OCI-M1 (cell line): ENCODE results near the gene PRC1.

Experiments used
- DNase-seq: peaks from one replicate; lab custom pipeline; 2025; lab: John Stamatoyannopoulos, UW

Gene PRC1

DNA sequence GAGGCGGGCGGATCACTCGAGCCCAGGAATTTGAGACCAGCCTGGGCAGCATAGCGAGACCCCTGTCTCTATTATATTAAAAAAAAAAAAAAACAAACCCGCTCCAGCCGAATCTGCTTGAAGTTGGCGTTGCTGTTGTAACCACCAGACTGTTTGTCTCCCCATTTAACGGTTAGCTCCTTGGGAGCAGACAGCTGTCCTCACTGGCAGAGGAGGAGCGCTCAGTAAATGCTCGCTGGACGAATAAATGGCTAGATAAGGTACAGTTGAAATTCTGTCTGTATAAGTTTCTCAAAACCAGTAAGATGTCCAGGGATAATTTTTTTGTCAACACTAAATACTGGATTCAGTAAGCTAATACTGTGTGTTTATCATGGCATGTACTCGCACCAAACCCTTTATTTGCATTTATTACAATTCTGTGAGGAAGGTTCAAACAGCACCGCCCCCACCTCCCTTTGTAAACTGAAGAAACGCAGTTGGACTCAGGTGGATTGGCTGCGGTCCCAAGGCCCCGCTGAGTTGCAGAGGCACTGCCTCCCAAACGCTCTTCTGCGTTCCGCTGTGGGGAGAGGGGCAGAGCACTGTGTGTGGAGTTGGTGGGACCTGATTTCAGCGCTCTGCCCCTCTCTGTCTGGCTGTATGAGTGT is 38.6 kb downstream of the PRC1 start:
- DNase-seq: peak; percentile 28

DNA sequence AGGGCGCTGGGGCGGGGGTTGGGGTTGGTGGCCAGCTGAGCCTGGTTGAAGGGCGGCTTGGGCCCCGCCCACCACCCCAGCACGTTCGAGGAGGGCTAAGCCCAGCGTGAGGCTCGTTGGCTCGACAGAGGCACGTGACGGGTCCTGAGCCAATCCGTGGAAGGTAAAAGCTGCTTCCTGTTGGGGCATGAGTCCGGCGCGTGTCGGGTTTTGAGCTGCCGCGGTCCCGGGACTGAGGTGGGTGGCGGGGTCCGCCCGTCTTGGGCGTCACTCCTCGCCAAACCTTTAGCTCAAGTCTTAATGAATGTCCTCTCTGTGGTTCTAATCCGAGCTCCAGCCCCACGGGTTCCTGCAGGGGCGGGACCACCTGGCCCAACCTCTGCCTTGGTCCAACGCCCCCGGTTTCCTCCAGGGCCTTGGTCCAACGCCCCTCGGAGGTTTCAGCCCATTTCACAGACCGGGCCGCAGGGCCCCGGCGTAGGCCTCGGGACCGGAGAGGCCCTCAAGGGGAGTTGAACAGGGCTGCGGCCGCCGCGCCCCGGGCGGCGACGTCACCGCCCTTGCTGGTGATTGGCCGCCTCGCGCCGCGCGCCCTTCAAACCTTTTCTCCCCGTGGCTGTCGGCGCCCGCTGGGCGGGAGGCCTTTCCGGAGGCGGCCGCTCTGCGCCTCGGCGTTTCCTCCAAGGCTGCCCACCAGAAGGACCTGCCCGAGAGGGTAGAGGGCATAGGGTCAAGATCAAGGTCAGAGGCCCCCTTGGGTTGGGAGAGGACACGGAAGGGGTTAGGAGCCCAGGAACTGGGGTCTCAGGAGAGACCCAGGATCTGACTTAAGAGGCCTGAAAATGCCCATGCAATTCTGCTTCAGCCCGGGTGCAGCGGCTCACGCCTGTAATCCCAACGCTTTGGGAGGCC is 39.4 kb downstream of the PRC1 start, which contains the start of gene RCCD1:
Gene RCCD1, plus strand, starts transcription at position 173 of the 912 bp plus-strand sequence. CDS start 1,851 bp downstream, outside the sequence.
- peak; percentile 98 for DNase-seq

DNA sequence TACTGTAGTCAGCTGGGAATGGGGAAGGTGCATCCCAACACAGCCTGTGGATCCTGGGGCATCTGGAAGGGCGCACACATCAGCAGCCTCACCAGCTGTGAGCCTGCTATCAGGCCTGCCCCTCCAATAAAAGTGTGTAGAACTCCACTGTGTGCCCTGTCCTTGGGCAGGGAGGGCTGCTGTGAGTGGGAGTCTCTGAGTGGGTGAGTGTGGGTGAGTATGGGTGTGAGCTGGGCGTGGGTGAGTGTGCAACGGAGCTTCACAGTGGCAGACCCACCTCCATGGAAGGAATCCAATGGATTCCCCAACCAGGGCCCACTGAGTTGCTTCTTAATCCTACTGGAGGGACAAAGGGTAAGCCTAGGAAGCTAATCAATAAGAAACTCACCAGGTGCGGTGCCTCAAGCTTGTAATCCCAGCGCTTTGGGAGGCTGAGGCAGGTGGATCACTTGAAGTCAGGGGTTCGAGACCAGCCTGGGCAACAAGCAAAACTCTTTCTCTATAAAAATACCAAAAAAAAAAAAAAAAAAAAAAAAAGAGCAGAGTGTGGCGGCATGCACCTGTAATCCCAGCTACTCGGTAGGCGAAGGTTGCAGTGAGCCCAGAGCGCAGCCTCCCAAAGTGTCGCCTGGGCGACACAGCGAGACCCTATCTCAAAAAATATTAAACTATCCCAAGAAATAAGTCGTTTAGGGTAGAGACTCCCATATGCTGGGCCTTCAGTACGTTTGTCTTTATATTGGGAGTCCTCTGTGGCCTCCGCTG is 40.2 kb downstream of the PRC1 start:
- no peak for DNase-seq

DNA sequence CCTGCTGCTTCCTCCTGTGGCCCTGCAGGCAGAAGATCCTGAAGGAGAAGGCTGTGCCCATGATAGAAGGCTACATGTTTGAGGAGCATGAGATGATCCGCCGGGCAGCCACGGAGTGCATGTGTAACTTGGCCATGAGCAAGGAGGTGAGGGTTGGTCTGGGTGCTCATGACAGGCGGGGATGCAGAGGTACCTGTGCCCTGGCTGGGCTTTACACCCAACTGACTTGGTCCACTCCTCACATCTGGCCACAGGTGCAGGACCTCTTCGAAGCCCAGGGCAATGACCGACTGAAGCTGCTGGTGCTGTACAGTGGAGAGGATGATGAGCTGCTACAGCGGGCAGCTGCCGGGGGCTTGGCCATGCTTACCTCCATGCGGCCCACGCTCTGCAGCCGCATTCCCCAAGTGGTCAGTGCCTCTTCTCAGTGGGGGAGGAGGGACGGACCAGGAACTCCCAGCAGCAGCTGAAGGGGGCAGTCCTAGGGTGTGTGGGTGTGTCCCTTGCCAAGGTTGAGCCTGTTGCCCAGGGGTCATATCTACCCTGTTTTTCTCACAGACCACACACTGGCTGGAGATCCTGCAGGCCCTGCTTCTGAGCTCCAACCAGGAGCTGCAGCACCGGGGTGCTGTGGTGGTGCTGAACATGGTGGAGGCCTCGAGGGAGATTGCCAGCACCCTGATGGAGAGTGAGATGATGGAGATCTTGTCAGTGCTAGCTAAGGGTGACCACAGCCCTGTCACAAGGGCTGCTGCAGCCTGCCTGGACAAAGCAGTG is 41.2 kb downstream of the PRC1 start:
- no peak for DNase-seq

DNA sequence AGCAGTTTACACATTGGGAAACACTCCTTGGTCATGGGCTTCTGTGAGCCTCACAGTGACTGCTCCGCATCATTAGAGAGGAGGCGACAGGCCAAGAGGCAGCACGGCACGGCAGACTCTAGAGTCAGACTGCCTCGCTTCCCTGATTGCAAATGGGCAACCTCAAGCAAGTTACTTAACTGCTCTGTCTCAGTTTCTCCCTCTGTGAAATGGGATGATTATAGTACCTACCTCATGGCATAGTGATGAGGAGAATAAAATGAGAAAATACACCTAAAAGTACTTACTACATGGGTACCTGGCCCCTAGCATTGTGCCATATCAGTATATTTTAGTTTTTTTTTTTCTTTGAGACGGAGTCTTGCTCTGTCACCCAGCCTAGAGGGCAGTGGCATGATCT is 43.7 kb downstream of the PRC1 start:
- DNase-seq: no peak

DNA sequence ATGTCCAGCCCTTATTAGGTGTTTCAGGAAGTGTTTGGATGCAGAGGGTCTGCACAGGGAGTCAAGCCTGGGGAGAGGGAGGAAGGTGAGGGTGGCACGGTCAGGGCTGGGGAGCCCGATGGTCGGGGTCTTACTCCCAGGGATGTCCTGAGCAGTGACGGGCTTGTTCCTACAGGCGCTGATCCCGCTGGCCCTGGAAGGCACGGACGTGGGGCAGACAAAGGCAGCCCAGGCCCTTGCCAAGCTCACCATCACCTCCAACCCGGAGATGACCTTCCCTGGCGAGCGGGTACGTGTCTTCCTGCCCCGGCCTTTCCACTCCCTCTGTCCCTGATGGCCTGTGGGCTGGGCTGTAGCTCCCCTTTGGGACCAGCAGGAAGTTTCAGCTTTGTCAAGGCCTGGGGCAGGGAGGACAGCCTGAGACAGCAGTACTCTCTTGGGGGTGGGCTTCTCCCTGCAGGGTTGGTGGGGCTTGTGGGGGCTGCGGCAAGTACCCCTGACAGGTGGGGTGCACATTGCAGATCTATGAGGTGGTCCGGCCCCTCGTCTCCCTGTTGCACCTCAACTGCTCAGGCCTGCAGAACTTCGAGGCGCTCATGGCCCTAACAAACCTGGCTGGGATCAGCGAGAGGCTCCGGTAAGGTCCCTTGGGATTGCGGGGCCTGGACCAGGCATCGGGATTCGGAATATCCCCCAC is 44.2 kb downstream of the PRC1 start:
- DNase-seq: no peak

DNA sequence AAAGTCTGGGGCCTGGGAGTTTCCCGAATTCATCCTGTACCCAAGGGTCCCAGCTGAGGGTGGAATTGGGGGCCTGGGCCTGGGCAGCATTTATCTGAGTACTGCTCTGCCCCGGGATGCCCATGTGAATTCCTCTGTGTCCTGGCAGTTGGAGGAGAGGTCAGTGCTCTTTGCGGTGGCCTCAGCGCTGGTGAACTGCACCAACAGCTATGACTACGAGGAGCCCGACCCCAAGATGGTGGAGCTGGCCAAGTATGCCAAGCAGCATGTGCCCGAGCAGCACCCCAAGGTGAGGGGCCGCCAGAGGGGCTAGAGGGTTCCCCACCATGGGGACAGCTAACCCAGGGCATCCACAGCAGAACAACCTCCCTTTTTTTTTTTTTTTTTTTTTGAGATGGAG is 45.8 kb downstream of the PRC1 start:
- DNase-seq: no peak

DNA sequence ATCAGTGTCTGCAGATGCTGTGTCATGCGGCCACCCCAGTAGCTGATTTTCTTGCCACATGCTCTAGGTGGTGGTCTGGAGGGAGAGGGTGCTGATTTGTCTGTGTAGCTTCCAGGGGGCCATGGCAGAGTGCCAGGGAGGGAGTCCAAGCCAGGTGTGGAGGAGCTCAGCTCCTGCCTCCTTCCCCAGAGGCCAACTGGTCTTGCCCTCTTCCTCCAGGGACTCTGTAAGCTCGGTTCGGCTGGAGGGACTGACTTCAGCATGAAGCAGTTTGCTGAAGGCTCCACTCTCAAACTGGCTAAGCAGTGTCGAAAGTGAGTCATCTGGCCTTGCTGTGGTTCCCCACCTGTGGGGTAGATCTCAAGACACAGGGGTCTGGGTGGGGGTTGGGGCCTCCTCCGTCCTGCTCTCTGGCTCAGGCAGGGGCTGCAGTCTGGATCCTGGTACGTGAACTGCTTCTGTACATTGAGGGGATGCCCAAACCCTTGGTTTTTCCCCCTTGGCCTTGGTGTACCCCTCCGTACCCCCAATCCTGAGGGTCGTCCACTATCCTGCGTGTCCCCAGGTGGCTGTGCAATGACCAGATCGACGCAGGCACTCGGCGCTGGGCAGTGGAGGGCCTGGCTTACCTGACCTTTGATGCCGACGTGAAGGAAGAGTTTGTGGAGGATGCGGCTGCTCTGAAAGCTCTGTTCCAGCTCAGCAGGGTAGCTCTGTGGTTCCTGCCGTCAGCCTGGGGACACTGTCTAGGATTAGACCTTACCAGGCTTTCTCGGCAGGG is 46.6 kb downstream of the PRC1 start:
- no peak for DNase-seq

DNA sequence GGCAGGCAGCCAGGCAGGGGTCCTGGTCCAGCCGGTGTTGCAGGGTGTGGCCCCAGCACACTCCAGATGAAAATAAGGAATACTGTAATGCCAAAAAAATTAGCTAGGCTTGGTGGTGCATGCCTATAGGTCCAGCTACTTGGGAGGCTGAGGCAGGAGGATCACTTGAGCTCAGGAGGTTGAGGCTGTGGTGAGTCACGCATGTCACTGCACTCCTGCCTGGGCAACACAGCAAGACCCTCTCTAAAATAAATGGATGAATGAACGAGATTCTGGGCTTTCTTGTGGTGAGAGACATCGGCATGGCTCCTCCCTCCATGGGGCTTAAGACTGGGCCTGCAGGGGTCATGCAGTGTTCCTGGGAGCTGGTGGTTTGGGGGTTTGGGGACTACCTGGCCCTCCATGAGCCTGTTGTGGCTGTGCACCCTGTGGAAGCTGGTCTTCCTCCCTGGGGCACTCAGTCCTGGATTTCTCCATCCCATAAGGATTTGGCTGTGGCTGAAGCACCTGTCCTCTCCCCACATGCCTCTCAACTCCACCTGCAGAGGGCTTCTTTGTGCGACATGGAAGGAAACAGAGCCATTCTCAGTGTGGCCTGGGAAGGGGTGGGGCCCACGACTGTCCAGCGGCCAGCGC is 47.3 kb downstream of the PRC1 start:
- DNase-seq: no peak

DNA sequence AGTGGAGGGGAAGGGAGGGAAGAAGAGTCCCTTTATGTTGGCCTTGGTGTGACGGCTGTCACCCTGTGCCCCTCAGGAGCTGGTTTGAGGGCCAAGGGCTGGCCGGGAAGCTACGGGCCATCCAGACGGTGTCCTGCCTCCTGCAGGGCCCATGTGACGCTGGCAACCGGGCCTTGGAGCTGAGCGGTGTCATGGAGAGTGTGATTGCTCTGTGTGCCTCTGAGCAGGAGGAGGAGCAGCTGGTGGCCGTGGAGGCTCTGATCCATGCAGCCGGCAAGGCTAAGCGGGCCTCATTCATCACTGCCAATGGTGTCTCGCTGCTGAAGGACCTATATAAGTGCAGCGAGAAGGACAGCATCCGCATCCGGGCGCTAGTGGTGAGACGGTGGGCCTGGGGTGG is 47.8 kb downstream of the PRC1 start:
- DNase-seq: no peak

DNA sequence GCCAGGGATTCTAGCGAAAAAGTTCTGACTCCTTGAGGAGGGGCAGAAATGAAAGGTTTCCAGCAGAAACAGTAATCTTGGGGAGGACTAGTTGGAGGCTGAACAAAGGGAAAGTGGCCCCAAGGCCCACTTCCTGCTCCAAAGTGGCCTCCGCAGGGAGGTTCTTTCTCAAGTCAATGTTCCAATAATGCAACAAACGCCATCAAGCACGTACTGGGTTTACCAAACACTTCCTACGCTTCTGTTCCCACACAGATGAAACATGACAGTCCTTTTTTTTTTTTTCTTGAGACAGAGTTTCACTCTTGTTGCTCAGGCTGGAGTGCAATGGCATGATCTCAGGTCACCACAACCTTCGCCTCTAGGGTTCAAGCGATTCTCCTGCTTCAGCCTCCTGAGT is 49.2 kb downstream of the PRC1 start:
- DNase-seq: no peak

DNA sequence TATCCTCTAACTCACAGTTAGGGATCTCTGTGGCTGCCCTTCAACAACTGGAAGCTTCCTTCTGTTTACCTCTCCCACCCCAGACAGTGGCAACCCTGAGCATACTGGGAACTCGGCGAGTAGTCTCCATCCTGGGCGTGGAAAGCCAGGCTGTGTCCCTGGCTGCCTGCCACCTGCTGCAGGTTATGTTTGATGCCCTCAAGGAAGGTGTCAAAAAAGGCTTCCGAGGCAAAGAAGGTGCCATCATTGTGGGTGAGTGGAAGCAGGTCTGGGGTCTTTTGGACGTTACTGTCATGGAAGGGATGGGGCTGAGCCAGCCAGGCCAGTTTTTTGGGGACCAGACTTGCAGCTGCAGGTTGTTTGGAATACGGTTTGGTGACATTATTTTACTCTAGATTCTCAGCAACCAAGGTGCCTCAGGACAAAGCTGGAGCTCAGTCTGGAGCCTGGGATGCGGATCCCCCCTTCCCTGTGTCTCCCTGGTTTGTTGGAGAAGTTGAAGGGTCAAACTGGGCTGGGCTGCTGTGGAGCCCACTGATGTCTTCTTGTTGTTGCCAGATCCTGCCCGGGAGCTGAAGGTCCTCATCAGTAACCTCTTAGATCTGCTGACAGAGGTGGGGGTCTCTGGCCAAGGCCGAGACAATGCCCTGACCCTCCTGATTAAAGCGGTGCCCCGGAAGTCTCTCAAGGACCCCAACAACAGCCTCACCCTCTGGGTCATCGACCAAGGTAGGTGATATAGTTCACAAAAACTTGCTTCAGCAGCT is 51.8 kb downstream of the PRC1 start:
- DNase-seq: no peak

DNA sequence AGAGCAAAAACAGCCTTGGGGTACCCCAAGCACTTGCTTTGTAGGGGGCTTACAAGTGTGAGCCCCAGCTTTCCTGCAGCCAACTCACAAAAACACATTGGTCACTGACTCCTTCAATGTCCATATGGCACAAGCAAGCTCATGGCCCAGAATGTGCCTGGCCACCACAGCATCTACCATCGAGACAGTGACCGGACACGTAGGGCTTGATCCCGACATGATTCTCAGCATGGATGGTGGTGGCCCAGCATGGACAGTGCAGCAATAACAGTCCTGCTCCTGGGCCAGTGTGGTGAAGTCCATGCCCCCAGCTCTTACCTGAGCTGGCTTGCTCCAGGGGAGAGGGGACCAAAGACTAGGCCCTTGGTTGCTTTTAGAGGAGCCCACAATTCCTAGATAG is 53.3 kb downstream of the PRC1 start:
- DNase-seq: no peak

DNA sequence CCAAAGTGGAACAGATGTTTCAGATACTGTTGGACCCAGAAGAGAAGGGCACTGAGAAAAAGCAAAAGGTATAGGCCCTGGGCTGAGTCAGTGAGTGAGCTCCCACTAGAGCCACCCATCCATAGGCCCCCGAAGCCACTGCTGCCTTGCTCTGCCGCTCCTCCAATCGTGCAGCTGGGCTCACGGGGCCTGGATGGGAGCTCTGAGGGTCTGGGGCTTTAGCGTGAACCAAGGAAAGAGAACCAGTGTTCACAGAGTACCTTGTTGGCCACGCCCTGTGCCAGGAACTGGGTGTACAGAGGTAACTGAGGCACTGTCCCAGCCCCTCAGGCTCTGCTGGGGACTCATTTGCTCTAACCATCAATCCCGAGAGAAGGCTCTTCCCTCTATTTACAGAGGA is 54.6 kb downstream of the PRC1 start:
- no peak for DNase-seq

DNA sequence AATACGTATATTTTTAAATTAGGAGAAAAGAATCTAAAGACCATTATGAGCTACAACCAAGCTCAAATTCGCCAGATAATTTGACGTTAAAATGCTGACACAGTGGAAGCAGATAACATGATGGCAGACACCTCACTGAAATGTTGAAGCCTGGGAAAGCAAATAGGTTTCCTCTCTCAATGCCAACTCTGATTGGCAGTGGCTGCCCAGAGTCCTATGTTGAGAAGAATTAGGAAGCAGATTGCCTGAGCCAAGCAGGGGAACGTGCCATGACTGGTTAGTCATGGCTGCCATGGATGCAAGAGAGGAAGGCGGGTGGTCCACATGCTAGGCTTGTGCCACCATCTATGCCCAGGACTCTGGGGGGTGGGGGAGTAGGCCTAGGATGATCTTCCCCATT is 56.1 kb downstream of the PRC1 start:
- DNase-seq: no peak

DNA sequence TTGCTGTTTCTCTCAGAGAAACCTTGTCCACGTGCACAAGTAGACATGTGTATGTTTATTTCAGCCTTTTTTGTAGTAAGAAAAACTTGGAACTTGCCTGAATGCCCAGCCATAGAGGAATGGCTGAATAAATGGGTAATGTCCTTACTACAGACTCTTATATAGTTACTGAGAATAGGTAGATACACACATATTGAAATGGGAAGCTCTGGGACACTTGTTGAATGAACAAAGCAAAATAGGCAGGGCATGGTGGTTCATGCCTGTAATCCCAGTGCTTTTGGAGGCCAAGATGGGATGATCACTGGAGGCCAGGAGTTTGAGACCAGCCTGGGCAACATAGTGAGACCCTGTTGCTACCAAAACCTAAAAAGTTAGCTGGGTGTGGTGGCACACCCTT is 57.5 kb downstream of the PRC1 start:
- no peak for DNase-seq

DNA sequence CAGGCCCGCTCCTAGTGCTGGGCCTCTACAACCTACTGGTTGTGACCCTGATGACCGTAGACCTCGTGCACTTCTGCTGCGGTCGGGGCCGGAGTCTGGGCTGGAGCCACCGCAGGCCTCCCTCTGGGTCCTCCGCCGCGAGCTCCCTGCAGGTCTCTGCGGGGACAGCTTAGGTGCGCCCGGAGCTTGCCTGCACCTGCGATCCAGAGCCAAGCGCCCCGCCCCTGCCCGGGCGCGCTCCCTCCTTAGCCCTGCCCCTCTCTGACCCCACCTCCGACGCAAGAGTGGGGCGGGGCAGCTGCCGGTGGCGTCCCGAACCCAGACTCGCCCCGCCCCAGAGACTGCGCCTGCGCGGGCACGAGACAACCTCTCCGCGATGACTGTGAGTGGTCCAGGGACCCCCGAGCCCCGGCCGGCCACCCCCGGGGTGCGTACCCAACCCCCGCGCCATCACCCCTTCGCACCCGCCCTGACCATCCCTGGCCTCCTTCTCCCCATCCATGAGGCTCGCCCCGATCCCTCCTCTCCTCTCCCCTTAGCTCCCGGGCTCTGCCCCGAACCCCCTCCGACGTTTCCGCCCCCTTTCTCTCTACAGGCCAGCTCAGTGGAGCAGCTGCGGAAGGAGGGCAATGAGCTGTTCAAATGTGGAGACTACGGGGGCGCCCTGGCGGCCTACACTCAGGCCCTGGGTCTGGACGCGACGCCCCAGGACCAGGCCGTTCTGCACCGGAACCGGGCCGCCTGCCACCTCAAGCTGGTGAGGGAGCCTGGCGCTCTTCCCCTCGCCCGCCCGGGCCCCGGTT is 59.2 kb downstream of the PRC1 start, which contains the start of gene UNC45A:
Gene UNC45A, plus strand, starts transcription at position 337 of the 803 bp plus-strand sequence. Its CDS starts 40 bp downstream, at position 377.
- DNase-seq: peak; percentile 90
